PC-9 (cell line): ENCODE measurements around the gene CSTF1.

Experiments
- EZH2 ChIP-seq: fragments of 200-600 bp; sonication (generic); IDR thresholded peaks from 2 replicates; pipeline ENCODE4 v1.8.0; 2017; ENCODE audit warnings: antibody characterized with exemption, low read depth
- TF ChIP-seq, protein P1 (sequence below): fragments of 200-600 bp; sonication (generic); conservative IDR thresholded peaks from 2 replicates; pipeline ENCODE4 v1.6.1; 2017; ENCODE audit warnings: mixed run types, antibody characterized with exemption, mild to moderate bottlenecking, moderate library complexity

DNA sequence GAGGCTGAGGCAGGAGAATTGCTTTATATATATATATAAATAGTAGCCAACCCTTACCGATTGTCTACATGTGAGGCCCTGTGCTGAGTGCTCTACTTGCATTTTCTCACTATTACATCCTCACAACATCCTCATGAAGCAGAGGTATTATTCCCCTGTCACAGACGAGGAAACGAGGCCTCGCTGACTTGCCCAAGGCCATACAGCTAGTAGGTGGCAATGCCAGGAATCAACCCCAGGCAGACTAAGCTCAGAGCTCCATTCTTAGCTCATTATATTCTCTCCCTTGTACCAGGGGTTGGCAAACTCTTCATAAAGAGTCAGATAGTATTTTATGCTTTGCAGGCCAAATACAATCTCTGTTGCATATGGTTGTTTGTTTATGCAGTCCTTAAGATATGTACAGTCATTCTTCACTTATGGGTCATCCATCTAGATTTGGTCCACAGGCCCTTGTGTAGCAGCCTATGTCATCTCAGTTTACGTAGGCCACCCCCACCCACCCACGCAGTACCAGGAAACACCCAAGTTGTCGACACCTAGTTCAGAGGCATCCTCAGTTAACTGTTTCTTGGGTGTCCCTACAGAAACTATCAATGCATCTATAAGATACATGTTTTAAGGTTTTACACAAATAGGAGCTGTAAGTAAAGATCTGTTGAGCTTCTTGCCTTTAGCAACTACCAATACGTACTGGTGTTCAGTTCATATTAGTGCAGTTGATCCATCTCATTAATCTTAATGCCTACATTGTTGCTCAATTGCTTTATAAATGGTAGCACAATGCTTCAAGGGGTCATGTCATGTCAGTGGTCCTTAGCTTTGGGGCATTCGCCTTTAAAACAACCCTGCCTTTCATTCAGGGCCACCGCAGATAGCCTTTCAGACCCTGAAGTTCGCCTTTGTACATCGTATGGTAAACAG lies 22.7 kb downstream of the CSTF1 start:
- TF ChIP-seq, protein P1, sequence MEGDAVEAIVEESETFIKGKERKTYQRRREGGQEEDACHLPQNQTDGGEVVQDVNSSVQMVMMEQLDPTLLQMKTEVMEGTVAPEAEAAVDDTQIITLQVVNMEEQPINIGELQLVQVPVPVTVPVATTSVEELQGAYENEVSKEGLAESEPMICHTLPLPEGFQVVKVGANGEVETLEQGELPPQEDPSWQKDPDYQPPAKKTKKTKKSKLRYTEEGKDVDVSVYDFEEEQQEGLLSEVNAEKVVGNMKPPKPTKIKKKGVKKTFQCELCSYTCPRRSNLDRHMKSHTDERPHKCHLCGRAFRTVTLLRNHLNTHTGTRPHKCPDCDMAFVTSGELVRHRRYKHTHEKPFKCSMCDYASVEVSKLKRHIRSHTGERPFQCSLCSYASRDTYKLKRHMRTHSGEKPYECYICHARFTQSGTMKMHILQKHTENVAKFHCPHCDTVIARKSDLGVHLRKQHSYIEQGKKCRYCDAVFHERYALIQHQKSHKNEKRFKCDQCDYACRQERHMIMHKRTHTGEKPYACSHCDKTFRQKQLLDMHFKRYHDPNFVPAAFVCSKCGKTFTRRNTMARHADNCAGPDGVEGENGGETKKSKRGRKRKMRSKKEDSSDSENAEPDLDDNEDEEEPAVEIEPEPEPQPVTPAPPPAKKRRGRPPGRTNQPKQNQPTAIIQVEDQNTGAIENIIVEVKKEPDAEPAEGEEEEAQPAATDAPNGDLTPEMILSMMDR = no peak
- TF ChIP-seq EZH2 = no peak
